H1 (cell line): ENCODE data around the gene DPP8. TPM values are rescaled to one million over a fixed set of nuclear protein-coding genes. Genes with fewer than 3 reads are reported as not detected.

Experiments
- CEBPB ChIP-seq: IDR thresholded peaks from 2 replicates; pipeline ENCODE4 v1.6.1; 2012; ENCODE audit warnings: low read depth, low read length
- CHD7 ChIP-seq: fragments of 300-600 bp; sonication (generic); IDR thresholded peaks from 2 replicates; pipeline ENCODE4 v1.7.1; 2012; ENCODE audit warnings: low read length, moderate library complexity, mild to moderate bottlenecking, inconsistent platforms; ENCODE audit not compliant: insufficient replicate concordance
- MAX ChIP-seq: IDR thresholded peaks from 2 replicates; pipeline ENCODE4 v1.6.1; 2012; ENCODE audit warnings: inconsistent platforms
- RAD21 ChIP-seq, 2 experiments: IDR thresholded peaks in 1 of 2; conservative IDR thresholded peaks in 1 of 2; 2 replicates each; pipeline ENCODE4 v1.6.1; 2011; ENCODE audit warnings: low read depth in 2 of 2, low read length in 2 of 2, improper control_type of control experiment in 1 of 2, inconsistent platforms in 1 of 2, mild to moderate bottlenecking in 1 of 2, moderate library complexity in 1 of 2
- RXRA ChIP-seq: IDR thresholded peaks from 2 replicates; pipeline ENCODE4 v1.6.1; 2011; ENCODE audit warnings: low read depth, mild to moderate bottlenecking, low read length, moderate library complexity; ENCODE audit not compliant: insufficient read depth
- SRF ChIP-seq: IDR thresholded peaks from 2 replicates; pipeline ENCODE4 v1.6.1; 2011; ENCODE audit warnings: mild to moderate bottlenecking, low read depth, low read length, moderate library complexity
- polyA plus RNA-seq, 7 experiments: library from polyadenylated mRNA; depleted of rRNA in 3 of 7; stranded (reverse) in 5 of 7; unstranded in 2 of 7; fragments of >200 nt in 5 of 7; fragments of 200-250 nt in 2 of 7; gene quantifications; 1 replicate in 5 of 7; 2 replicates in 1 of 7; 4 replicates in 1 of 7; pipeline versions ENCODE4 v1.2.1 to v1.2.3, GENCODE V29; 2011 to 2013; ENCODE audit warnings: missing spikeins in 2 of 7, mixed read lengths in 2 of 7
- total RNA-seq: library from RNA; stranded (reverse); fragmentation: NEBNext Ultra II Directional; extraction: Animal tissue kit (Norgen Biotek cat#: 25700); gene quantifications from 2 replicates; pipeline ENCODE4 v1.2.1, GENCODE V29; 2021

Gene DPP8
- total and polyA plus RNA-seq, 2 of the 8 experiments (the other 6 are each of a cell fraction or from before 2014, with no cell fraction given), result 9.9 to 26.0 TPM

- TF ChIP-seq CHD7 (no peak), CEBPB (no peak), RAD21 (IDR thresholded peaks at IDR 0.05 in 1 of 2, conservative IDR thresholded peaks at IDR 0.05 in 1 of 2; ENCODE audit: low read depth in 2 of 2, low read length in 2 of 2) (no peak), SRF (no peak), MAX (no peak), RXRA (no peak)
Measured at GRCh38 chr15:65393091-65393490, 124.4 kb downstream of the DPP8 start (continued).
